ENCODE measurements around the gene ACTR3.

The ACTR3 gene

GRCh38 chr2:113858764-113859163 lies 31.1 kb upstream of the ACTR3 start:
- no peaks in the 10 kb centered on the region for H3K9me3 ChIP-seq (ENCODE audit: insufficient read depth, low read length, severe bottlenecking)
- DNase-seq (no peak), ATAC-seq (ENCODE audit: insufficient read depth, low read depth) (no peak)
- TF ChIP-seq EZH2 (IDR thresholded peaks at IDR 0.05; ENCODE audit: borderline replicate concordance, low read depth, low read length, severe bottlenecking): no peak
- no peaks in the 10 kb centered on the region for H4K20me1 ChIP-seq (ENCODE audit: insufficient read depth, low read length)
- H3K79me2 ChIP-seq (ENCODE audit: insufficient read depth, low read length): no peaks in the 10 kb centered on the region
- H3K36me3 ChIP-seq (ENCODE audit: insufficient read depth, low read length): no peaks in the 10 kb centered on the region
- H3K4me1 ChIP-seq (ENCODE audit: insufficient read depth, low read length): no peaks in the 10 kb centered on the region
- H3K9ac ChIP-seq (ENCODE audit: low read depth, low read length): no peak overlapping the region
- no peak overlapping the region for H3K4me3 ChIP-seq (ENCODE audit: low read depth in 1 of 2, low read length in 2 of 2)
- no peaks in the 10 kb centered on the region for H3K27me3 ChIP-seq (ENCODE audit: insufficient read depth, low read length, poor library complexity)
- H3K4me2 ChIP-seq (ENCODE audit: insufficient read depth, low read length): no peak overlapping the region
- no peak overlapping the region for H3K27ac ChIP-seq (ENCODE audit: low read length)
- H2AFZ ChIP-seq (ENCODE audit: low read depth, low read length): no peak overlapping the region

- H3K4me2 ChIP-seq (ENCODE audit: insufficient read depth, low read length): no peak overlapping the region
- H3K4me1 ChIP-seq (ENCODE audit: insufficient read depth, low read length): no peaks in the 10 kb centered on the region
- H3K27ac ChIP-seq (ENCODE audit: low read length): no peak overlapping the region
- no peaks in the 10 kb centered on the region for H4K20me1 ChIP-seq (ENCODE audit: insufficient read depth, low read length)
- no peaks in the 10 kb centered on the region for H3K79me2 ChIP-seq (ENCODE audit: insufficient read depth, low read length)
- no peak for ATAC-seq (ENCODE audit: insufficient read depth, low read depth)
- no peak overlapping the region for H3K9ac ChIP-seq (ENCODE audit: low read depth, low read length)
- no peaks in the 10 kb centered on the region for H3K36me3 ChIP-seq (ENCODE audit: insufficient read depth, low read length)
- H2AFZ ChIP-seq (ENCODE audit: low read depth, low read length): no peak overlapping the region
- no peaks in the 10 kb centered on the region for H3K9me3 ChIP-seq (ENCODE audit: insufficient read depth, low read length, severe bottlenecking)
- no peak for TF ChIP-seq CTCF (IDR thresholded peaks at IDR 0.05; ENCODE audit: borderline replicate concordance, extremely low read depth, low read length, poor library complexity, severe bottlenecking)
- no peak for TF ChIP-seq EZH2 (IDR thresholded peaks at IDR 0.05; ENCODE audit: borderline replicate concordance, low read depth, low read length, severe bottlenecking)
- H3K27me3 ChIP-seq (ENCODE audit: insufficient read depth, low read length, poor library complexity): no peaks in the 10 kb centered on the region
- no peak overlapping the region for H3K4me3 ChIP-seq (ENCODE audit: low read depth in 1 of 2, low read length in 2 of 2)
- no peak for DNase-seq
Measured at GRCh38 chr2:113861740-113862139, 28.1 kb upstream of the ACTR3 start.

- no peak overlapping the region for H3K9ac ChIP-seq (ENCODE audit: low read depth, low read length)
- no peaks in the 10 kb centered on the region for H3K36me3 ChIP-seq (ENCODE audit: insufficient read depth, low read length)
- no peak for DNase-seq
- H3K27ac ChIP-seq (ENCODE audit: low read length): no peak overlapping the region
- H3K27me3 ChIP-seq (ENCODE audit: insufficient read depth, low read length, poor library complexity): no peaks in the 10 kb centered on the region
- no peaks in the 10 kb centered on the region for H3K79me2 ChIP-seq (ENCODE audit: insufficient read depth, low read length)
- no peaks in the 10 kb centered on the region for H4K20me1 ChIP-seq (ENCODE audit: insufficient read depth, low read length)
- no peak overlapping the region for H3K4me2 ChIP-seq (ENCODE audit: insufficient read depth, low read length)
- TF ChIP-seq CTCF (IDR thresholded peaks at IDR 0.05; ENCODE audit: borderline replicate concordance, extremely low read depth, low read length, poor library complexity, severe bottlenecking): no peak
- TF ChIP-seq EZH2 (IDR thresholded peaks at IDR 0.05; ENCODE audit: borderline replicate concordance, low read depth, low read length, severe bottlenecking): no peak
- no peak overlapping the region for H3K4me3 ChIP-seq (ENCODE audit: low read depth in 1 of 2, low read length in 2 of 2)
- no peak for ATAC-seq (ENCODE audit: insufficient read depth, low read depth)
- H2AFZ ChIP-seq (ENCODE audit: low read depth, low read length): no peak overlapping the region
- H3K9me3 ChIP-seq (ENCODE audit: insufficient read depth, low read length, severe bottlenecking): no peaks in the 10 kb centered on the region
- no peaks in the 10 kb centered on the region for H3K4me1 ChIP-seq (ENCODE audit: insufficient read depth, low read length)
Measured at GRCh38 chr2:113863144-113863543, 26.7 kb upstream of the ACTR3 start.

GRCh38 chr2:113867571-113867970 lies 22.3 kb upstream of the ACTR3 start:
- Histone ChIP-seq H3K4me2 (ENCODE audit: insufficient read depth, low read length) (no peak overlapping the region), H2AFZ (ENCODE audit: low read depth, low read length) (no peak overlapping the region), H3K4me3 (ENCODE audit: low read depth in 1 of 2, low read length in 2 of 2) (no peak overlapping the region)

More at GRCh38 chr2:113867571-113867970, 22.3 kb upstream of the ACTR3 start:
- ATAC-seq (ENCODE audit: insufficient read depth, low read depth): no peak
- Histone ChIP-seq H3K9ac (ENCODE audit: low read depth, low read length) (no peak overlapping the region), H3K36me3 (ENCODE audit: insufficient read depth, low read length) (no peaks in the 10 kb centered on the region), H3K9me3 (ENCODE audit: insufficient read depth, low read length, severe bottlenecking) (no peaks in the 10 kb centered on the region), H4K20me1 (ENCODE audit: insufficient read depth, low read length) (no peaks in the 10 kb centered on the region), H3K4me1 (ENCODE audit: insufficient read depth, low read length) (no peaks in the 10 kb centered on the region), H3K27ac (ENCODE audit: low read length) (no peak overlapping the region), H3K79me2 (ENCODE audit: insufficient read depth, low read length) (no peaks in the 10 kb centered on the region), H3K27me3 (ENCODE audit: insufficient read depth, low read length, poor library complexity) (no peaks in the 10 kb centered on the region)
- TF ChIP-seq CTCF (IDR thresholded peaks at IDR 0.05; ENCODE audit: borderline replicate concordance, extremely low read depth, low read length, poor library complexity, severe bottlenecking): no peak
- no peak for DNase-seq

Data from DND-41 (cell line).